A549 treated with Hydrocortisone at 1 μM for 4 hours (cell line): ENCODE results near the gene TBC1D8. TPM values are rescaled to one million over a fixed set of nuclear protein-coding genes. Genes with fewer than 3 reads are reported as not detected.

Experiments used
- total RNA-seq: library from RNA; stranded (reverse); fragments of 200-300 nt; extraction: Qiagen RNA extraction; gene quantifications from 5 replicates; pipeline ENCODE4 v1.2.3, GENCODE V29; 2022

TBC1D8 gene
- total RNA-seq = 76.4 to 104 TPM (median 96.6 TPM) in 5 replicates

DNA sequence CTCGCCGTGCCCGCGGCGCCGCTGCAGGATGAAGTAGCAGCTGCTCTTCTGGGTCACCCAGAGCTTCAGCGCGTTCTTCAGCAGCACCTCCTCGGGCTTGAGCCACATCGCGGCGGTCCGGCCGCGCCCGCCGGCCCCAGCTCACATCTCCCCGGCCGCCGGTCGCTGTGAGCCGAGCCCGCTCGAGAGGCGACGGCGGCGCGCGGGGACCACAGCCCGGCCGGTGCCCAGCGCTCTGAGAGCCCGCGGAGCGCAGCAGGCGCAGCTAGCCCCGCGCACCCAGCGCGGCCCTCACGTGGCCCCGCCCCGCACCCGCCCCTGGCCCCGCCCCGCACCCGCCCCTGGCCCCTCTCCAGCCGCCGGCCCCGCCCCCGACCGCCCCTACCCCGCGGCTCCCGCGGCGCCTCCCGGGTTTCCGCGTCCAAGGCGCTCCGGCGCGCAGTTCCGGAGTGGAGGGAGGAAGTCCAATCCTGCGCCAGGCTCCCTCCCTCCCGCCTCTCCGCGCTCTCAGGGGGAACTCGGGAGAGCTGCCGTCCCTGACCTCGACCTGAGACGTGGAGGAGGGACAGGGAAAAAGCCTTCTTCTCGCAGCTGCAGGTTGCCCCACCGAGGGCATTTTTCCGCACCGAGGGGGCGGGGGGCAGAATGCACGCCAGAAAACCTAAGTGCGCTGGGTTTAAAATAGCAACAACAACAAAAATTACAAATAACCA, at the start of gene TBC1D8:
Gene TBC1D8, minus strand, starts transcription at position 237 of the 713 bp plus-strand sequence. Its CDS starts 129 bp downstream, at position 108.

DNA sequence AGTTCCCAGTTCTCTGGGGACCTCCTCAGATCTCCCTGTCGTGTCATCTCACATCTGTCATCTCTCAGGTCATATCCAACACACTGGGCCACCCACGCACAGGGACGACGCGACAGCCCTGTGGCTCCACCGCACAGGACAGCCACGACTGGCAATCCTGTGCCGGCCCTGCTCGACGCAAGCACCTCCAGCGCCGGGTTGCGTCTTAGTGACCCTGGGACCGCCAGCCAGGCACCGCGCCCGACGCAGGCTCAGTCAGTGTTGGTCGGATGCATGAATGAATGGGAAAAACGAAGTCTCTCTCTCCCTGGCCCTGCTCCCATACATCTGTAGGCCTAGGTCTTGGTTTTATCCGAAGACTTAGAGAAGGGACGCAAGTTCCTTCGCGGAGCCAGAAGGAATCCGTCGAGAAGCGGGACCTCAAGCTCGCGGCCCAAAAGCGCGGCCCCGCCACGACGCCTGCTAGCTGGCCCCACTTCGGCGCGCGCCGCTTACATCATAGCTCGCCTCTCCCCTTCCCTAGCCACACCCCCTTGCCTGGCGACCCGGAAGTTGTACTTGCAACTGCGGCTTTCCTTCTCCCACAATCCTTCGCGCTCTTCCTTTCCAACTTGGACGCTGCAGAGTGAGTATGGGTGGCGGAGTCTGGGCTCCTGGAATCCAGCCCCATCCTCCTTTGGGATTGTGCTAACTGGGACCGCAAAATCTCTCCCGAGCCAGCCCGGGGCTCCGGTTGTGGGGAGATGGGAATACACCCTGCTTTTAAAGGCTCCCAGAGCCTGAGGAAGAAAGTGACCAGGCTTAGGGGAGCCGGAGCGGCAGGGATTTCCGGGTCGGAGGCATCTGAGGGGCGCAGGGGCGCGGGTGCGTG, 149.3 kb downstream of the TBC1D8 start, which contains the start of gene RPL31:
Gene RPL31, plus strand, starts transcription at position 599 of the 871 bp plus-strand sequence. CDS start 413 bp downstream, outside the sequence.

Other genes starting within 250 kb of the TBC1D8 start
- 1,291 to 2,356 TPM (median 2,172 TPM) in 5 replicates for gene RPL31, start 149.1 kb downstream of the TBC1D8 start, total RNA-seq
- 39.1 to 50.9 TPM (median 41.0 TPM) in 5 replicates for gene CNOT11, start 101.5 kb upstream of the TBC1D8 start, total RNA-seq
- gene RNF149, start 157.3 kb upstream of the TBC1D8 start, total RNA-seq = 38.4 to 47.3 TPM (median 42.8 TPM) in 5 replicates
- gene CREG2, start 236.1 kb upstream of the TBC1D8 start, total RNA-seq = 8.8 to 13.5 TPM (median 12.1 TPM) in 5 replicates